OCI-LY1 (cell line): Measurements from ENCODE around the gene PDLIM4.

Source experiments
- EZH2 ChIP-seq: fragments of 200-600 bp; sonication (generic), shearing (Covaris generic); IDR thresholded peaks from 2 replicates; pipeline ENCODE4 v1.8.0; 2017; ENCODE audit warnings: borderline replicate concordance, mixed run types, mild to moderate bottlenecking, antibody characterized with exemption, low read length, moderate library complexity, mixed read lengths
- TF ChIP-seq, protein P1 (sequence below): fragments of 200-600 bp; sonication (generic), shearing (Covaris generic); IDR thresholded peaks from 2 replicates; pipeline ENCODE4 v1.5.1; 2017; ENCODE audit warnings: mild to moderate bottlenecking, antibody characterized with exemption, low read length, moderate library complexity, mixed read lengths

DNA sequence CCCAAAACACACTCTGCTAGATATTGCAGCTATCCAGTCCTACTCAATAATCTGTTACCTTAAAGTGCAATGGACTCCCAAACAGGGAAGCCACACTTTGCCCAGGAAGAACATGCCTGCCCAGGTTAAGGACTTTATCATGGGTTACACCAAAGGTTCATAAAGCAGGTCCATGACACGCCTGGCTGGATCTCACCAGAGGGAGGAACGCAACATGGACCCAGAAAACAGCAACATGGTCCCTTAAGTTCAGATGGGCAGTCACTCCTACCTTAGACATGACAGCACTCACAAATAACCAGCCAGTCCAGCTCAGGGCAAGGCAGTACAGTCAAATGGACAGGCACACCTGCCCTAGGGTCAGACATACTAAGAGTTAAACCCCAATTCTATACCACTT lies 33.6 kb upstream of the PDLIM4 start:
- TF ChIP-seq, protein P1, sequence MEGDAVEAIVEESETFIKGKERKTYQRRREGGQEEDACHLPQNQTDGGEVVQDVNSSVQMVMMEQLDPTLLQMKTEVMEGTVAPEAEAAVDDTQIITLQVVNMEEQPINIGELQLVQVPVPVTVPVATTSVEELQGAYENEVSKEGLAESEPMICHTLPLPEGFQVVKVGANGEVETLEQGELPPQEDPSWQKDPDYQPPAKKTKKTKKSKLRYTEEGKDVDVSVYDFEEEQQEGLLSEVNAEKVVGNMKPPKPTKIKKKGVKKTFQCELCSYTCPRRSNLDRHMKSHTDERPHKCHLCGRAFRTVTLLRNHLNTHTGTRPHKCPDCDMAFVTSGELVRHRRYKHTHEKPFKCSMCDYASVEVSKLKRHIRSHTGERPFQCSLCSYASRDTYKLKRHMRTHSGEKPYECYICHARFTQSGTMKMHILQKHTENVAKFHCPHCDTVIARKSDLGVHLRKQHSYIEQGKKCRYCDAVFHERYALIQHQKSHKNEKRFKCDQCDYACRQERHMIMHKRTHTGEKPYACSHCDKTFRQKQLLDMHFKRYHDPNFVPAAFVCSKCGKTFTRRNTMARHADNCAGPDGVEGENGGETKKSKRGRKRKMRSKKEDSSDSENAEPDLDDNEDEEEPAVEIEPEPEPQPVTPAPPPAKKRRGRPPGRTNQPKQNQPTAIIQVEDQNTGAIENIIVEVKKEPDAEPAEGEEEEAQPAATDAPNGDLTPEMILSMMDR: no peak
- TF ChIP-seq EZH2: no peak
